Testis (tissue), 3 donors: ENCODE results near the gene GRIN2D. TPM values are rescaled to one million over a fixed set of nuclear protein-coding genes. Genes with fewer than 3 reads are reported as not detected.
"Not testable (repeated sequence)": the region's sequence is repeated elsewhere in the genome, so short reads cannot be mapped to it uniquely, and the experiment has no call there.

ENCODE experiments used
- DNase-seq: peaks from one replicate; pipeline ENCODE4 v3.0.0-alpha.2; 2019
- H3K27ac ChIP-seq, 2 donors: fragments of 200-600 bp; sonication (generic); one replicate each; pipeline ENCODE4 v1.5.1; 2019
- H3K27me3 ChIP-seq: fragments of 200-600 bp; sonication (generic); one replicate; pipeline ENCODE4 v1.5.1; 2019
- H3K36me3 ChIP-seq: fragments of 200-600 bp; sonication (generic); one replicate; pipeline ENCODE4 v1.5.1; 2017; ENCODE audit warnings: low read depth; ENCODE audit errors: missing control alignments
- H3K4me1 ChIP-seq: fragments of 200-600 bp; sonication (generic); one replicate; pipeline ENCODE4 v1.5.1; 2019
- H3K4me3 ChIP-seq, 2 donors: fragments of 200-600 bp; sonication (generic); one replicate each; pipeline ENCODE4 v1.5.1; 2017 to 2019
- H3K9me3 ChIP-seq: fragments of 200-600 bp; sonication (generic); one replicate; pipeline ENCODE4 v1.5.1; 2017
- CTCF ChIP-seq, 3 experiments: fragments of 450-650 bp in 2 of 3; fragments of 200-600 bp in 1 of 3; sonication (generic) in 1 of 3; IDR thresholded peaks; one replicate each; pipeline ENCODE4 v1.5.1; 2016 to 2019; ENCODE audit warnings: antibody characterized with exemption in 3 of 3, mild to moderate bottlenecking in 2 of 3, moderate library complexity in 1 of 3
- POLR2A ChIP-seq: fragments of 450-650 bp; IDR thresholded peaks from one replicate; pipeline ENCODE4 v1.6.1; 2017; ENCODE audit warnings: antibody characterized with exemption, mild to moderate bottlenecking, moderate library complexity
- WGBS, 2 donors: methylation state at CpG; one replicate each; pipeline ENCODE4 v1.1.5; 2018; 5-methylcytosine and 5-hydroxymethylcytosine counted together
- intact Hi-C: fragments of 100-400 bp; cut with DNase I; formaldehyde crosslinking; loops from one replicate; pipeline ENCODE4 v1.15.1; 2023; ENCODE audit warnings: low total_unique reads
- polyA plus RNA-seq: library from polyadenylated mRNA; stranded (reverse); fragments of 350-450 nt; fragmentation: Illumina TruSeq; extraction: RNeasy Lipid Tissue Mini Kit (QIAGEN cat#74804); gene quantifications from one replicate; pipeline ENCODE4 v1.2.3, GENCODE V29; 2014; ENCODE audit warnings: low read depth, low replicate concordance; ENCODE audit not compliant: insufficient read depth
- total RNA-seq, 2 donors: library from RNA; depleted of rRNA; stranded (reverse); fragments of >200 nt; gene quantifications; one replicate each; pipeline ENCODE4 v1.2.3, GENCODE V29; 2016

GRIN2D gene
- total and polyA plus RNA-seq, 3 donors from 2014 or later = 1.4 to 2.7 (median 2.4) TPM

GRCh38 chr19:48391100-48392005 is 2.1 kb upstream of the GRIN2D start, which contains the start of gene KDELR1:
KDELR1 (minus strand) TSS chr19:48391551; CDS start chr19:48391358, 193 bp downstream.
- DNase-seq = peak; percentile 87
- intact Hi-C loops = no loop called here
- Histone ChIP-seq H3K27me3 (no peaks in the 10 kb centered on the region), H3K4me1 (peaks cover 22% of the 10 kb centered on the region), H3K4me3 (peak within 1 kb of the TSS; percentile 81 to 95), H3K9me3 (no peaks in the 10 kb centered on the region), H3K27ac (peak within 1 kb of the TSS; percentile 83 to 97), H3K36me3 (no peaks in the 10 kb centered on the region)
- WGBS, 2 donors = 4 to 6% methylated on average over 18 to 36 of the region's 42 CpGs
- no peak for TF ChIP-seq POLR2A
- peak; percentile 53 to 88 (median 87) for TF ChIP-seq CTCF (IDR thresholded peaks at IDR 0.05)

GRCh38 chr19:48392006-48392344 is 1.5 kb upstream of the GRIN2D start:
- intact Hi-C loops, H3K9me3 ChIP-seq, H3K27ac ChIP-seq, H3K4me3 ChIP-seq, DNase-seq, H3K27me3 ChIP-seq, H3K36me3 ChIP-seq: not testable (repeated sequence)
- WGBS, 2 donors = 17 to 67% methylated on average over 1 of the region's 1 CpG
- H3K4me1 ChIP-seq = peaks cover 22% of the 10 kb centered on the region

- Histone ChIP-seq H3K9me3 (no peaks in the 10 kb centered on the region), H3K27ac (peak overlapping the region in 1 of 2 donors; percentile 14), H3K4me3 (no peak overlapping the region), H3K27me3 (no peaks in the 10 kb centered on the region), H3K4me1 (peaks cover 22% of the 10 kb centered on the region), H3K36me3 (no peaks in the 10 kb centered on the region)
- TF ChIP-seq POLR2A = no peak
- no peak for TF ChIP-seq CTCF (IDR thresholded peaks at IDR 0.05)
- WGBS, 2 donors = 83 to 94% methylated on average over 8 to 15 of the region's 15 CpGs
- intact Hi-C loops = no loop called here
- DNase-seq = no peak
Measured at GRCh38 chr19:48392860-48393558, 459 bp upstream of the GRIN2D start.

DNA sequence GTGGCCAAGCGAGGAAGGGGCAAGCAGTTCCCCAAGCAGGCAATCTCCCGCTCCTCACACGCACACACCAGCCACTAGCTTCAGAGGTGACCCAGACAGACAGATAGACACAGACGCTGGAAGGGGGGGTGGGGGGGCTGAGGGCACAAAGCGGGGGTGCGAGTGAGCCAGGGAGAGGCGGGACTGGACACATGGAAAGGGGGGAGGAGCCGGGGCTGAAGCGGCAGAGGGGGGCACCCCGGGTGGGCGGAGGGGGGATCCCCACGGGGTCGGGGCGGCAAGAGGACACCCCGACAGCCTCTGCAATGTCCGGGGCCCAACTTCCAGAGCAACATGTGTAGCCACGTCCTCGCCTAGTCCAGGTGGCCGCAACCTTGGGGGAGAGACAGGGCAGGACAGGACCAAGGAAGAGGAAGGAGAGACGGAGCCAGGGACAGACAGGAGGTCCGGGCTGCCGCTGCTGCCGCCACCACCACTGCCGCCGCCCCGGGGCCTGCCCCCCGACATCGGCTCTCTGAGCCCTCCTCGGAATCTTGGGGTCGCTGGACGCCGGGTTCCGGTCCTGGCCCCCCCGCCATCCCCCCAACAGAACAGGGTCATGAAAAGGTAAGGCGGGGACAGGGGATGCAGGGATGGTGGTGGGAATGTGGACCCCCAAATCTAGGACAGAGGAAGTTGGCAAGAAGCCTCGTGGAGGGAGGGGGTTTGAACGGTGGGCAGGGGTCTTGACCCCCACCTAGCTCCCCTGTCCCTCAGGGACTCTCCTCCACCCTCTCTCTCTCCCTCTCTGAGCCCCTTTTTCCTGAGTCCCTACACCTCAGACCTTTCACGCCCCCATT is 1.1 kb downstream of the GRIN2D start:
- 25 to 32% methylated on average over 26 to 28 of the region's 38 CpGs for WGBS, 2 donors
- TF ChIP-seq CTCF (IDR thresholded peaks at IDR 0.05) (no peak), POLR2A (no peak)
- no peak for DNase-seq
- H3K4me1 ChIP-seq = peaks cover 22% of the 10 kb centered on the region
- intact Hi-C loops = no loop called here
- H3K27ac ChIP-seq = no peak overlapping the region
- no peaks in the 10 kb centered on the region for H3K9me3 ChIP-seq
- no peaks in the 10 kb centered on the region for H3K36me3 ChIP-seq
- H3K4me3 ChIP-seq = peak overlapping the region in 1 of 2 donors; percentile 13
- no peaks in the 10 kb centered on the region for H3K27me3 ChIP-seq

- 22 to 31% methylated on average over 6 of the region's 6 CpGs for WGBS, 2 donors
- H3K27ac ChIP-seq = no peak overlapping the region
- intact Hi-C loops = no loop called here
- no peaks in the 10 kb centered on the region for H3K27me3 ChIP-seq
- no peaks in the 10 kb centered on the region for H3K9me3 ChIP-seq
- DNase-seq = no peak
- TF ChIP-seq POLR2A (no peak), CTCF (IDR thresholded peaks at IDR 0.05) (no peak)
- H3K36me3 ChIP-seq = no peaks in the 10 kb centered on the region
- H3K4me3 ChIP-seq = no peak overlapping the region
- H3K4me1 ChIP-seq = peaks cover 21% of the 10 kb centered on the region
Measured at GRCh38 chr19:48395170-48395455, 1.6 kb downstream of the GRIN2D start.
